Raji (cell line): ENCODE data around the gene H1-8.

Experiments used
- POLR2A ChIP-seq: IDR thresholded peaks from 2 replicates; pipeline ENCODE4 v1.6.1; 2011; ENCODE audit warnings: low read depth, low read length, control low read depth; ENCODE audit not compliant: insufficient read depth

H1-8 gene

DNA sequence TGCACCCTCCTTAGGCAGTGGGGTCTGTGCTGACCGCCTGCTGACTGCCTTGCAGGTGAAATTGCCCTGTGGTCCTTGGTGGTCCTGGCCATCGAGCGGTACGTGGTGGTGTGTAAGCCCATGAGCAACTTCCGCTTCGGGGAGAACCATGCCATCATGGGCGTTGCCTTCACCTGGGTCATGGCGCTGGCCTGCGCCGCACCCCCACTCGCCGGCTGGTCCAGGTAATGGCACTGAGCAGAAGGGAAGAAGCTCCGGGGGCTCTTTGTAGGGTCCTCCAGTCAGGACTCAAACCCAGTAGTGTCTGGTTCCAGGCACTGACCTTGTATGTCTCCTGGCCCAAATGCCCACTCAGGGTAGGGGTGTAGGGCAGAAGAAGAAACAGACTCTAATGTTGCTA is 12.2 kb upstream of the H1-8 start:
- TF ChIP-seq POLR2A, result no peak

GRCh38 chr3:129531699-129532098 is 11.3 kb upstream of the H1-8 start:
- no peak for TF ChIP-seq POLR2A

- no peak for TF ChIP-seq POLR2A
Observed at GRCh38 chr3:129532261-129532660, 10.7 kb upstream of the H1-8 start.

DNA sequence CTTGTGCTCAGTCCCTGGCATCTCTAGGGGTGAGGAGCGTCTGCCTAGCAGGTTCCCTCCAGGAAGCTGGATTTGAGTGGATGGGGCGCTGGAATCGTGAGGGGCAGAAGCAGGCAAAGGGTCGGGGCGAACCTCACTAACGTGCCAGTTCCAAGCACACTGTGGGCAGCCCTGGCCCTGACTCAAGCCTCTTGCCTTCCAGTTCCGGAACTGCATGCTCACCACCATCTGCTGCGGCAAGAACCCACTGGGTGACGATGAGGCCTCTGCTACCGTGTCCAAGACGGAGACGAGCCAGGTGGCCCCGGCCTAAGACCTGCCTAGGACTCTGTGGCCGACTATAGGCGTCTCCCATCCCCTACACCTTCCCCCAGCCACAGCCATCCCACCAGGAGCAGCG is 9.6 kb upstream of the H1-8 start:
- TF ChIP-seq POLR2A, result no peak

- no peak for TF ChIP-seq POLR2A
Observed at GRCh38 chr3:129534428-129535027, 8.4 kb upstream of the H1-8 start.

DNA sequence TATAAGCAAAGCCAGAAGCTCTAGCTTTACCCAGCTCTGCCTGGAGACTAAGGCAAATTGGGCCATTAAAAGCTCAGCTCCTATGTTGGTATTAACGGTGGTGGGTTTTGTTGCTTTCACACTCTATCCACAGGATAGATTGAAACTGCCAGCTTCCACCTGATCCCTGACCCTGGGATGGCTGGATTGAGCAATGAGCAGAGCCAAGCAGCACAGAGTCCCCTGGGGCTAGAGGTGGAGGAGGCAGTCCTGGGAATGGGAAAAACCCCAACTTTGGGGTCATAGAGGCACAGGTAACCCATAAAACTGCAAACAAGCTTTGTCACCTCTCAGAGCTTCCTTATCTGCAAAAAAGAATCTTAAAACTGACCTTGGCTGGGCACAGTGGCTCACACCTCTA is 7.9 kb upstream of the H1-8 start:
- no peak for TF ChIP-seq POLR2A

DNA sequence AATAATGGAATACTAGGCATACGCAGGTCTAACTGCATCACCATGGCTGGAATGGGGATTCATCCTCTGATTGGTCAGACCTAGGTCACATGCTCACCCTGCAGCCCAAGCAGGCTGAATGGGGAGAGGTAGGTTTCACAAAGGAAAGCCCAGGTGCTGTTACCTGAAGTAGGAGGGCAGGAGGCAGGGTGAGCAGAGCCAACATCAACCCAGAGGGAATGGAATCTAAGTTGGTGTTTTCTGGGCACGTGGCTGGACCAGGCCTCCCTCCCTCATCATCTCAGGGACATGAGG is 6.7 kb upstream of the H1-8 start:
- no peak for TF ChIP-seq POLR2A

- TF ChIP-seq POLR2A, result no peak
Observed at GRCh38 chr3:129536804-129537203, 6.2 kb upstream of the H1-8 start.

DNA sequence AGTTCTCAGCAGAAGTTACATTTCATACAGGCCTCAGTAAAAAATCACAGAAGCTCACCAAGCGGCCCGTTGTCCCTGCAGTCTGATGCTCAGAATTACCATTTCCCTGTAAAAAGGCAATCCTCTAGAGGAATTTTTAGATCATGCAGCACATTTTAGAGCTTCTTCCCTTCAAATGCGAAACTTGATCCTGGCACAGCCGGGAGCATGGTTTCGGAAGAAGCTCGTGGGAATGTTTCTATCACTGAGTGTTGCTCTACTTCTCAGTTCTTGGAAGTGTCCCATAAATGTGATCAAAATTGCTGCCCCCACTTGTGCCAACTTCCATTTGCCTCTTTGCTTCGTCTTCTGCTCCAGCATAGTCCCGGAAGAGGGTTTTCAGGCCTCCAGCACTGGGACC is 3.8 kb upstream of the H1-8 start:
- TF ChIP-seq POLR2A, result no peak

DNA sequence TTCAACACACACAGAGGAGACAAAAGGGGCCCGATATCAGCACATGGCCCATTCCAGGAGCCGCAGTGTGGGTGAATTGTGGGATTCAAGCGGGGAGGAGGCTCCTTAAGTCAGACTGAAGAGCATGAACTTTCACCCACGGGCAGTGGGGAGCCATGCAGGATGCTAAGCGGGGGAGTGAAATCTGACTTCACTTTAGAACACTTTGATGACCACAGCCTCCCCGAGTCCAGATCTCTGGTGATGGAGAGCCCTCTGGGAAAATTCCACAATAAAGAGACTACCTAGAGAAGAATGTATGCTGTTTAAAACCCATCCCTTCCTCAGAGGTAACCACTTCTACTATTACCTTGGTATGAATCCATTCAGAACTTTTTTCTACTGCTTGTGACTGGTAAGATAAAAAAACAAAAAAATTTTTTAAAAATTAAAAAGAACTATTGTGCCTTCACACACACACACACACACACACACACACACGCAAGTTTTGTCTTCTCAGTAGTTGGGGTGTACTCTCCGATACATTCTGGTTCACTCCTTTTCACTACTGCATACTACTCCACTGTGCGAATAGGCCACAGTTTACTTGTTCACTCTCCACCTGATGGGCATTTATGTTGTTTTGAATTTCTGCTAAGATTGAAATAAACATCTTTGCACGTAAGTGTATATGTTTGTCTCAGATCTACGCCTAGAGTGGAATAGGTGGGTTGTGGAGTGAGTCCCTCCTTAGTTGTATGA is 2.0 kb upstream of the H1-8 start:
- TF ChIP-seq POLR2A, result no peak

DNA sequence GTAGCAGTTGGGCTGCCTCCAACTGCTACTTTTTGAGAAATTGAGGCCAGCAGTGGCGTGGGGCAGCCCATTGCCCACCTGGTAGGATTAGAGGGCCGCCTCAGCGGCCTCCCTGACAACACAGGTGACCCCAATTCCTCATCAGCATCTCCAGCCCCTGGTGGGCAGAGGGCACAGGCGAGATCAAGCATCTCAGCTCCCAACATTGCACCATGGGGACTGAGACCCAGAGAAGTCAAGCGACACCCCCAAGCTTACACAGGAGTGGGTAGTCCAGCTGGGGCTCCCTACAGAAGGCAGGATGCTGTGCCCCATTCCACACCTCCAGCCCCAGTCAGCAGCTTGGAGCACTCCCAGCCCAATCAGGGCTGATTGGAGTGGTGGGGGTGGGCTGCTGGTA is 228 bp upstream of the H1-8 start:
- no peak for TF ChIP-seq POLR2A

DNA sequence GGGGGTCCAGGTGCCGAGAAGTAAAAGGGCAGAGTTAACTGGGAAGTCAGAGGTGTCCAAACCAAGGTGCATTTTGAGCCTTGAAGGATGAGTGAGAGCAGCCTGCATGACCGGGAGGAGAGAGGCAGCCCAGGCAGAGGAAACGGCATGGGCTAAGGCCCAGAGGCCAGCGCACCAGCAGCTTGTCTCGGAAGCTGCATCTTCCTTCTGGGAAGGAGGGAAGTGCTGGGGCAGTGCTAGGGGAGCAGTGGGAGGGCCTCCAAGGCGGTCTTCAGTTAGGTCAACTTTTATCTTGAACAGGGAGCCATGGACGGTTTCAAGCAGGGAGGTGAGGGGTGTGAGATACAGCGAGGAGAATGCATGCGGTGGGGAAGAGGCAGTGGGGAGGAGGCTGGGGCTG is 1.0 kb downstream of the H1-8 start:
- no peak for TF ChIP-seq POLR2A

- no peak for TF ChIP-seq POLR2A
Observed at GRCh38 chr3:129547241-129547640, 4.3 kb downstream of the H1-8 start.

DNA sequence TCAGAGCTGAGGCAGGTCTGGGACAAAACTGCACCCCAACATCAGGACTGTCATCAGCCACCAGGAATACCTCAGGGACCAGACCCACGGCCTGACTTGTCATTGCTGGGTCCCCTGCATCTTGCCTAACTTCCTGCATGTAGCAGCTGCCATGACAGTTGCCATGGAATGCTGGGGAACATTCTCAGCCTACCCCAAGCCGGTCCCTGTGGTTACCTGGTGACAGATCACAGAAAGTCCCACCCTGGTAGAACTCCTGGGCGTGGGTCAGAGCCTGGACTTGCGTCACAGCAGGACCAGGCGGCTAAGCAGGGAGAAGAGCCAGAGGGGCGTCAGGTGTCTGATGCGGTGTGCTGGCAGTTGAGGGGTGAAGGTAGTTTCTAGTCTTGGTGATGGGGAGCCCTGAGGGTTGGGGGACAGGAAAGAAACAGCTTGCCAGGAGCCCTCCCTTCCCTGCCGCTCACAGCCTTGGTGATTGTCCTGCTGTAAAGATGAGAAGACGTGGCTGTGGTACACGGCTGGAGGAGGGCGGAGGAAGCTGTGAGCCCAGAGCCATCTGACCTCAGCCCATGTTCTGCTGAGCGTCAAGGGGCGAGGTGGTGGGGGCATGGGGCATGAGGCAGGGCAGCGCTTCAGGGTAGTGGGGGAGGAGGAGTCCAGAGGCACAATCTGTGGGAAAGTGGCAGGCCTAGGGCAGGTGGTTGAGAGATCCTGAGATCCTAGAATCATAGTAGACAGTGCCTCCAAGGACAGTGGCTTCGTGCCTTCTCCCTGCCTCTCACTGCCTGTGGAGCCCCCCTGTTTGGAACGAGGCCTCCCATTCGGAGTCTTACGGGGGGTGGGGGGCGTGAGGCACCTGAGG is 5.4 kb downstream of the H1-8 start:
- TF ChIP-seq POLR2A, result no peak

GRCh38 chr3:129549006-129549800 is 6.2 kb downstream of the H1-8 start:
- no peak for TF ChIP-seq POLR2A

DNA sequence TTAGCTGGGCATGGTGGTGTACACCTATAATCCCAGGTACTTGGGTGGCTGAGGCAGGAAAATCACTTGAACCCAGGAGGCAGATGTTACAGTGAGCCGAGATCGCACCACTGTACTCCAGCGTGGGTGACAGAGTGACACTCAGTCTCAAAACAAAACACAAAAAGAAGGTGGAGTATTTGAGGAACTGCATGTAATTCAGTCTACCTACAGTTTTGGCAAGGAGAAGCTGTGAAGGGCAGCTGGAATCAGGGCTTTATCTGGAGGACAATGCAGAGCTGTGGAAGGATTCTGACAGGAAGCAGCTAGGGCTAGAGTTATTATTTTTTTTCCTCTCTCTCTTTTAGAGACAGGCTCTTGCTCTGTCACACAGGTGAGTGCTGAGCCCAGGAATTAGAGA is 6.8 kb downstream of the H1-8 start:
- TF ChIP-seq POLR2A, result no peak
